ENCODE measurements around the gene RNH1.

The RNH1 gene

DNA sequence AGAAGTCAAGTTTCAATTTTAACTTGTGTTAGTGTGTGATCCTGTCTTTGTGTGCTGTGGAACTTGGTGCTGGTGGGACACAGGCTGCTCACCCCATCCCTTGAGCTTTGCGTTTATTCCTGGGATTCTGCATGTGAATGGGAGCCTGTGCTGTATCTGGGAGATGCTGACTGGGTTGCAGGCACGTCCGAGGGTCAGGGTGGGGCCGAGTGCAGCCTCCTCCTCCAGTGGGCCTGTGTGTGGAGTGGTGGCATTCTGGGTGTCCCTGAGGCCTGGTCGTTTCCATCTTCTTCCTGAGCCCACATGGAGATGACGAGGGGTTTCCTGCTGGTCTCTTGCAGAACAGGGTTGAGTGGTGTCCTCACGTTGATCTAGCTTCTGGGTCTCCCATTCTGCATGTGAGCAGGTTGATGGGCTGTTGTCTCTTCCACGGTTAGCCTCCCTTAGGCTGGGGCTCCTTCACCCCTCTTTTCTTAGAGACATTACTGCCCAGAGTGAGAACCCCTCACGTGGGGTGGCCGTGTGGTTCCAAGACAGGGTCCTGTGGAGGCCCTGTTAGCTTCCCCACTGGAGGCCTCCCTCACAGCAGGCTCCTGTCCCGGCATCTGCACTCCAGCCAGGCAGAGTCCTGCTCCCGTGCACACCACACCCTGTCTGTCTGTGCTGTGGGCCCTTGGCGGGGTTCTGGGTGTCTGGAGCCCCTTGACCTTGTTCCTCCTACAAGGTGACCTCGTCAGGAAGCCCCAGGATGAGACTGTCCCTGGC lies 52.1 kb downstream of the RNH1 start:
- no peak for DNase-seq

DNA sequence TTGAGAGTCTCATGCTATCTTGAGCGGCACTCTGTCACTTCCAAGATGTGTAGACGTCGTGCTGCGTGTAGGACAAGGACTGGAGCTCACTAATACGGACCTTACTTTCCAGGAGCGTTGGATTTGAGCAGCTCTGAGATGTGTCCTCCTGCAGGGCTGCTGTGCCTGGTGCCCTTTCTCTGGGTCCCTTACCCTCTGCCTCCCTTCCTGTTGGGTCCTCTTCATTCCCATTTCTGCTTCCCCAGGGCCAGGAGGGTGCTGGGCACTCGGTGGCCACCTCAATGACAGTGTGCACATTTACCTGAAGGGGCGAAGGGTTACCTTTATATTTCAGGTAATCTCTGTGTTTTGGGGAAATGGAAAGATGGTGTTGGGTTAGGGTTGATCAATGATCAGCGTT lies 53.0 kb downstream of the RNH1 start:
- DNase-seq, result no peak

DNA sequence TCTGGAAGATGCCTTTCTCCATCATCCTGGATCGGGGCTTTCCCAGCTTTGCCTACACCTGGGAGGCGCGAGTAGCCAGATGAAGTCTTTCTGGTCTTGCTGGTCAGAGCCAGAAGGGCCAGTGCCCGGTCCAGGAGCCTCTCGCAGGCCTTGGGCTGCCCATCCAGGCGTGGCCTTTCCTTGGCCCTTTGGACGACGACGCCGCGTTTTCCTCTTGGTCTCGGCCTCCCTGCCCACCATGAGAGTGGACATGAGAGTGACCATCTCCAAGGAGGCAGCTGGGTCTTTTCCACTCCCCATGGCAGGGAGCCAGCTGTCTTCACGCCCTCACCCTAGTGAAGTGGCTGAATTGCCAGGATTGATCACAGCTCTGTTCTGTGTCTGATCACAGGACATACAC lies 53.5 kb downstream of the RNH1 start:
- DNase-seq, result no peak

DNA sequence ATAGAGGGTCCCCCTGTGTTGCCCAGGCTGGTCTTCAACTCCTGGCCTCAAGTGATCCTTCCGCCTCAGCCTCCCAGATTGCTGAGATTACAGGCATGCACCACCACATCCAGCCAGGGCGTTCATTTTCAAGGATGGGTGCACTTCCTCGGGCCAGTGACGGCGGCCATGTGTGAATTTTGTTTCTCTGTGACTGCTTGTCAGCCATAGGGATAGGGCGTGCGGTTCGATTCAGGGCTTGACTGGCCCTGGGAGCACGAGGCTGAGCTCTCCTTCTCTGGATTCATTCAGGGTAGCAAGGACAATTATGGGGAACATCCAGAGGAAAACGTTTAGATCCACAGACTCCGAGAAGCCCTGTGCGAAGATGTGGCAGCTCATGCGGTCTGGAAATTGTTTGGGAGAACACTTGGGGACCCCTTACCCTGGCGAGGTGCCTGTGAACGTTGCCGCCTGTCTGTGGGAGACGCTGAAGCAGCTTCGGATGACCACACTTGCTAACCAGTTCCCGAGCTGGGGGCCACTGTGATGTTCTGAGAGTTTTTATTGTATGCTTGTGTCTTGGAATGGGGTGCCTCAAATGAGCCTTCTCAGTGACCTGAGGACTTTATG lies 54.0 kb downstream of the RNH1 start:
- no peak for DNase-seq

DNA sequence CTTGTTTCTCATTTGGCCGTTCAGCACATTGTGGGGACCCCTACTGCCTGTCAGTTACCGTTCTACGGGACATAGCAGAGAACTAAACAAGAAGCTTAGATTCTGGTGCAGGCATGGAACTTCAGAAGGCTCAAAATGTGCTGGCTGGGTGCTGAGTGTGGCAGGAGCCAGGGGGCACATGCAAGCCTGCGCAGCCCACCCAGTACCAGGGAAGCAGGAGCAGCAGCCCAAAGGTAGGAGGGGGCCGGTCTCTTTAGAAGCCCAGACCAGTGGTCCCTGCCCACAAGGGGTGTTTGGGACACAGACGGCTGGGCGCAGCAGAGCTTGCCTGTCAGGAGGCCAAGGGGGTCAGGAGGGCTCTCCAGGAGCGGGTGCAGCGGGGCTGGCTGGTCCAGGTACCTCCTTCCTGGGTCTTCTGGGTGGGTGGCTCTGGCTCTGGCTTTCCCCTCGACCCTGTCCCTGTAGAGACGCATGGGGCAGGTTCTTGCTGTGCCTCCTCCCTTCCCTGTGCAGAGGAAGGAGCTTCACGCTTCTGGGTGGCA lies 54.8 kb downstream of the RNH1 start:
- DNase-seq, result no peak

DNA sequence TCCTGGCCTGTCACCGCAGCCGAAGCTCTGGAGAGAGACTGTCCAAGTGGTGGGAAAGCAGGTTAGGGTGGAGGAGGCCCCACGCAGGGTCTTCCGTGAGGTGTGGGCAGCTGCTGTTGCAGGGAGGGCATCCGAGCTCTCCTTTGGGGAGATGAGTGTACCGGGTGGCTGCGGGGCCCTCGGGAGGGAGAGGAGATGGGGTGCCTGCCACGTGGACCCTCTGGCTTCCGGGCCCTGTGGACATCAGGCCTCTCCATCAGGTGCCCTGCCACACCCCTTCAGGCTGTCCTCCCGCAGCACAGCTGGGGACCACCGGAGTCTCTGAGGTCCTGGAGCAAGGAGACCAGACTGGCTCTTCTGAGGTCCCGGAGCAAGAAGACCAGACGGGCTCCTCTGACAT lies 55.3 kb downstream of the RNH1 start:
- no peak for DNase-seq

DNA sequence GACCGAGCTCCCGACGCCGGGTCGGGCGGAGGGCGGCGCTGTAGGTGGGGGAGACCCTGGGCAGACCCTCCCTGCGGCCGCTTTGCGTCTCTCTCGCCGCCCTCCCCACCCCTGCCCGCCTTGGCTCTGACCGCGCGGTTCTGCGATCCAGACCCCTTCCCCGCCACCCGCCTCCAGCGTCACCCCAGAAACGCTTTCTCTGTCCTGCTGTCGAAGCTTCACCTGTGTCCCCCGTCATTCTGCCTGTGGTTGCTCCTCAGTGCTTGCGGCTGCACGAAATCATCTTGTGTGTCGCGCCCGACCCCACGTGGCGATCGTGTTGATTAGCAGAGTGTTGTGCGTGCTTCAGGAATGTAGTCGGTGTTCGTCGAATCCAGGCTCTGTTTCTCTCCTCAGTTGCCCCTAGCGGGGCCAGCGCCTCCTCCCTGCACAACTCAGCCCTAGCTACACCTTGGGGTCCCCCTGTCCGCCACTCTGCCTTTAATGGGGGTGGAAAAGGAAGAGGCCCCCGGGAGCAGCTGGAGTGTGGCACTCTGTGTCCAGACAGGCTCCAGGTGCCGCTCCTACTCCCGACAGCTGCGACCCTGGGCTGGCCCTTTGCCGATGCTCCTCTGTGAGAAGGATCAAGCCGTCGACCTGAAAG lies 56.1 kb downstream of the RNH1 start:
- DNase-seq, result peak; percentile 46

DNA sequence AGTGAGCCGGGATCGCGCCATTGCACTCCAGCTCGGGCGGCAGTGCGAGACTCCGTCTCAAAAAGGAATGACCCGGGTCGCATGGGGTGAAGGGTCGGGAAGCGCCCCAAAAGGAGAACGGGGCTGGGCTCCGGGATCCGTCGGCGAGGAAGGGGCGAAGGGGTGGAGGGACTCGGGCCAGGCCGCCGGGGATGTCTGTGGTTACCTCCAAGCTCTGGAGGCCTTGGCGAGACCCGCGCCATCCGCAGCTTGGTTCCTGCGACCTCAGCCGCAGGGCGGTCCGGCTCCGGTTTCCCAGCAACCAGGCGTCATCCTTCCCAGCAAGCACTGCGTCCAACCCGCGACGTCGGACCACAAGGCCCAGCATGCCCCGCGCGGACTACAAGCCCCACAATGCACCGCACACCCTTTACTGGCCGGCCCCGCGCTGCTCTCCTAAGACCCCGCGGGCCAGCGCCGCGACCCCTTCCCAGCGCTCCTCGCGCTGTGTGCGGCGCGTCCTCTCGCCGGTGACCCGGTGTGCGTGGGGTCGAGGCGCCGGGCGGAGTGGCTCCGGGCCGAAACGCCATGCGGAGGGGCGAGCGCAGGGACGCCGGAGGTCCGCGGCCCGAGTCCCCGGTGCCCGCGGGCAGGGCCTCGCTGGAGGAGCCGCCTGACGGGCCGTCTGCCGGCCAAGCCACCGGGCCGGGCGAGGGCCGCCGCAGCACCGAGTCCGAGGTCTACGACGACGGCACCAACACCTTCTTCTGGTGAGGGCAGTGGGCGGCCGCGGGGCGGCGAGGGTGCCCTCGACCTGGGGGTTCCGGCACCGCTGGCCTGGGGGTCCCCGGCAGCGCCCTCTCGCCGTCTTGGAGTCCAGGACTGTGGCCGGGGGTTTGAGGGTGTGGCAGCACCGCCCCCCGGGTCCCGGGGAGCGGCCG lies 56.9 kb downstream of the RNH1 start, which contains the start of gene PTDSS2:
Gene PTDSS2, plus strand, starts transcription at position 391 of the 920 bp plus-strand sequence. Its CDS starts 177 bp downstream, at position 568.
- DNase-seq, result peak; percentile 81

DNA sequence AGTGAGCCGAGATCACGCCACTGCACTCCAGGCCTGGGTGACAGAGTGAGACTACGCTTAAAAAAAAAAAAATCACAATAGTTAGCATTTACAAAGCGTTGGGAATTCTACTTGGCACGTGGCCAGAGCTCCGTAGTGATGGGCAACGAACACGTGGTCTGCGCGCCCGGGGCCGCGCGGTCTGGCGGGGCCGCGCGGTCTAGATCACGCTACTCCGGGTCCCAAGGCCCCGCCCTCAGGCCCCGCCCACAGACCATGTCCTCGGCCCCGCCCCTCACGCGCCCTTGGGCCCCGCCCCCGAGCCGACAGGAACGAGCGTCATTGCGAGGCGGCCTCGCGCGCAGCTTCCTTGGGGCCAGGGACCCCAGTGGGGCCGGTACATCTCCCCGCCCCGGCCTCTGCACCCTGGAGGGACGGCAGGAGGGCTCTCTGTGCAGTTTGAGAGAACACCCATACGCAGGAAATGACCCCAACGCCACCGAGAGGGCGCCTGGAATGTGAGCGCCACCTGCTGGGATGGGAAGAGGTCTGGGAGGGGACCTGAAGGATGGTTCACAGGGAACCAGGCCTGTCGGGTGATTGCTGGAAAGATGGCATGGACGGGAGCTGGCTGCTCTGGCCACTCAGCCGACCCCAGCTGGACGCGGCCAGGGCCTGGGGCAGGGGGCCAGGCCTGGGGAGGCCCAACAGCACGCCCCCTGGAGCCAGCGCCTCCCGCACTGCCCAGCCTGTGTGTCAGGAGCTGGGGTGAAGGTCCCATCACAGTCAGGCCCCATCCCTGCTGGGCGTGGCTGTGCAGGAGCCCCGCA lies 58.9 kb downstream of the RNH1 start:
- DNase-seq, result peak; percentile 85

DNA sequence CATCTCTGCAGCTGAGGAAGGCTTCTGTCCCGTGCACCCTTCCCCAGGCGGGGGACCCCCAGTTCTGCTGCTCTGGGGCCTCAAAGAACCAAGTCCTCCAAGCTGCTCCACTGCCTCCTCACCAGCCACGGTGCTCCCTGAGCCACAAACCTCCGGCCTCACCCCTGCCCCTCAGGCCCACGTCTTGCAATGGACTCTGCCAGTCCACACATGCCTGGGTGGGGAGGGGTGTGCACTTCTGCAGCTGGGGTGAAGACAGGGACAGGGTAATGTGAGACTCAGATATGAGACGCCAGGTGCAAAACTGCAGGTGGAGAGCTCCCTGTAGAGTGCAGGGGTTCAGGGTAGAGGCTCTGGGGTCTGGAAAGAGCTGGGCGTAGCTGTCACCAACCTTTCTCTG lies 60.2 kb downstream of the RNH1 start:
- DNase-seq, result peak; percentile 75

DNA sequence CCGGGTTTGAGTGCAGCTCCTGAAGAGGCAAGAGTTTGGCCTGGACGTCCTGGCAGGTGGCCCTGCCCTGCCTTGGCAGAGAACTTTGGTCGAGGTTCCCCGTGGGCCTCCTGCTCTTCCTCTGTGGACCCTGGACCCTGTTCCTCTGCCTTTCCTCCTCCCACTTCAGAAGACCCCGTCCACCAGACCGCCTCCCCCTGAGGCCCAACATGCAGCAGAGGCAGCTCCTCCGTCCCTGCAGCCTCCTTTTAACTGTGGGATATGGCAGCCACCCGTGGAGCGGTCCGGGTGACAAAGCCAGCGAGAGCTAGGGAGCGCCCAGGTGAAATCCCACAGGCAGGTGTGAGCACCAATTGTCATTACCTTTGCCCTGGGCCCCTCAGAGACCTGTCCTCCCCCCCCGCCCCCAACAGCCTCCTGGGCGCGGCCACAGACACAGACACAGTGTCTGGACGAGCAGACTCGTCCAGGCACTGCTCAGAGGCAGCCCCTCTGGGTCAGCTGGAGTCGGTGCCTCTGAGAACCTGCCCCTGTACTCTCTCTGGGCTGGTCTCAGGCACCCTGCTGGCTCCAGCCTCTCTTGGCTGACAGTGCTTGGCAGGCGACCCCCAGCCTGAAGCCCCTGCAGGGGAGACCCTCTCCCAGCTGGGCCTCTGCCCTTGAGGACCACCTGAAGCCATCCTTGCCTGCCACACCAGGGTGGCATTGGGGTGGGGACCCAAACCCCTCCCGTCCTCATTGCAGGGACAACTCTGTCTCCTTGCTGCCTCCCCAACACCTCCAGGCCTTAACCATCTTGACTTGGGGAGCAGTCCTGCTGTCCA lies 61.1 kb downstream of the RNH1 start:
- DNase-seq, result no peak

All from NCI-H2171 treated with DMSO at 0.1 percent for 48 hours (cell line).